Glomerular endothelial cell (primary cell): ENCODE results near the gene COL21A1. TPM values are rescaled to one million over a fixed set of nuclear protein-coding genes. Genes with fewer than 3 reads are reported as not detected.
"Not testable (repeated sequence)": the region's sequence is repeated elsewhere in the genome, so short reads cannot be mapped to it uniquely, and the experiment has no call there.

Experiments
- DNase-seq: peaks from one replicate; pipeline ENCODE4 v3.0.0-alpha.2; 2011; ENCODE audit warnings: low read depth, low spot score; ENCODE audit errors: extremely low read depth
- total RNA-seq: library from RNA; depleted of rRNA; stranded (reverse); fragments of >200 nt; gene quantifications from 2 replicates; pipeline ENCODE4 v1.2.3, GENCODE V29; 2015

Gene COL21A1
- total RNA-seq, 1 donor from 2014 or later: 0.82 TPM

DNA sequence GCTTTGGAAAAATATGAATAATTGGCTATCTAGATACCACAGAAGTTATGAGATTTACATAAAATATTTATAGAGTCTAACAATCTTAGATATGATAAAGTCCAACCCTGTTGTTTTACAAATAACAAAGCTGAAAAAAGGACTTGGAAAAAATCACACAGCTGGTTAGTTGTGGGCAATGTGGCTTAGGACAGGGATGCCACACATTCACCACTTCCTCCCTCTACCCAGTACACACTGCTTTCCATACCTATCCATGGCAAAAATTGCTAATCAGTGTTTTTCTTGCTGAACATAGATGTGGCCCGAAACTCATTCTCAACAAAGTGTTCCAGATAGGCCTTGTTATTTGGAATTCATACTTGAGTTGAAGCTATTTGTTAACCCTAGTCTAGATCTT is 224.7 kb downstream of the COL21A1 start:
- no peak for DNase-seq

GRCh38 chr6:56021943-56022342 is 225.4 kb downstream of the COL21A1 start:
- DNase-seq: no peak

- no peak for DNase-seq
Observed at GRCh38 chr6:56019973-56020372, 227.4 kb downstream of the COL21A1 start.

GRCh38 chr6:56017198-56017597 is 230.2 kb downstream of the COL21A1 start:
- no peak for DNase-seq

DNA sequence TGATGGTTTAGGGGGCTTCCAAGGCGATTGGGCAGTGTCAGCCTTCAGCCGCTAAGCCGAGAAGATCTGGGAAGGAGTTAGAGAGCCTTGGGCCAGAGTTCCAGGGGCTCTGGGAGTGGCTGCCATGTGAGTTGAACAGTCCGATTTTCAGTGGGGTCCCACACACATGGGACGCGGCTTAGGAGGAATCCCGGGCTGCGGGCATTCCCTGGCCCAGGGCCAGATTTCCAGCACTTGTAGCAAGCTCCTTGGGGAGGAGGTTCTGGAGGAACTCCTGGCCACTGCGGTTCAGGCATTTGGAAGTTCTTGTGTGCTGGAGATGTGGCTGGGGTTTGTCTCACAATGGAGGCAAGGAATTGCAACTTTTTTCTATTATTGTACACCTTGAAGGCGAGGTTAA is 233.3 kb downstream of the COL21A1 start:
- DNase-seq: not testable (repeated sequence)

DNA sequence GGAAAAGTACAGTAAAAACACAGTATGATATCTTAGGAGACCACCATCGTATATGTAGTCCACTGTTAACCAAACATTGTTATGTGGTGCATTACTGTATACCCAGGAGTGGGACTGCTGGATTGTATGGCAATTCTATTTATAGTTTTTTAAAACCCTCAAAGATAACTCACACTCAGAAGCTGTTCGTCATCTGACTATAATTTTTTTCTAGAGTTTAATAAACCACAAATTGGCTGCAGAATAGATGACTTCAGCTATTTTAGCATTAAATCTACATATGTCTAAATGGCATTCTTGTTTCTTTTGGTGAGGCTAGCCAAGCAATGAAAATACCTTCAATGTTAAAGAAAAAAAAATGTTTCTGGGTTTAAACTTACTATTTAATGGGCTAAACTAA is 237.7 kb downstream of the COL21A1 start:
- no peak for DNase-seq
